ENCODE measurements around the gene MAP2K2. TPM values are rescaled to one million over a fixed set of nuclear protein-coding genes. Genes with fewer than 3 reads are reported as not detected.

The MAP2K2 gene
- total RNA-seq, 1 donor = 233 TPM

- peaks cover 1% of the 10 kb centered on the region for H3K4me1 ChIP-seq (ENCODE audit: insufficient read depth, low read length)
- H3K79me2 ChIP-seq (ENCODE audit: insufficient read depth, low read length) = peaks cover 57% of the 10 kb centered on the region
- no peak for TF ChIP-seq CTCF (IDR thresholded peaks at IDR 0.05; ENCODE audit: extremely low read depth, low read depth, low read length)
- no peaks in the 10 kb centered on the region for H3K27me3 ChIP-seq (ENCODE audit: insufficient read depth, low read length)
- H3K36me3 ChIP-seq (ENCODE audit: insufficient read depth, low read length) = peaks cover 70% of the 10 kb centered on the region
- H4K20me1 ChIP-seq (ENCODE audit: insufficient read depth, low read length) = peaks cover 45% of the 10 kb centered on the region
- H3K4me2 ChIP-seq (ENCODE audit: insufficient read depth, low read length) = no peak overlapping the region
- peak; percentile 36 for DNase-seq (ENCODE audit: insufficient read length, low spot score, missing footprints)
- no peaks in the 10 kb centered on the region for H3K9me3 ChIP-seq (ENCODE audit: low read depth, low read length)
- H2AFZ ChIP-seq (ENCODE audit: low read length) = no peak overlapping the region
- H3K4me3 ChIP-seq (ENCODE audit: insufficient read depth, low read length) = no peak overlapping the region
- H3K27ac ChIP-seq (ENCODE audit: low read depth, low read length) = no peak overlapping the region
Measured at GRCh38 chr19:4113398-4114088, 10.4 kb downstream of the MAP2K2 start.

GRCh38 chr19:4112367-4112766 is 11.6 kb downstream of the MAP2K2 start:
- H2AFZ ChIP-seq (ENCODE audit: low read length) = no peak overlapping the region
- H4K20me1 ChIP-seq (ENCODE audit: insufficient read depth, low read length) = peaks cover 34% of the 10 kb centered on the region
- no peak overlapping the region for H3K4me2 ChIP-seq (ENCODE audit: insufficient read depth, low read length)
- no peaks in the 10 kb centered on the region for H3K27me3 ChIP-seq (ENCODE audit: insufficient read depth, low read length)
- H3K4me1 ChIP-seq (ENCODE audit: insufficient read depth, low read length) = no peaks in the 10 kb centered on the region
- H3K36me3 ChIP-seq (ENCODE audit: insufficient read depth, low read length) = peaks cover 80% of the 10 kb centered on the region
- H3K4me3 ChIP-seq (ENCODE audit: insufficient read depth, low read length) = no peak overlapping the region
- no peak for TF ChIP-seq CTCF (IDR thresholded peaks at IDR 0.05; ENCODE audit: extremely low read depth, low read depth, low read length)
- no peak for DNase-seq (ENCODE audit: insufficient read length, low spot score, missing footprints)
- H3K27ac ChIP-seq (ENCODE audit: low read depth, low read length) = no peak overlapping the region
- H3K79me2 ChIP-seq (ENCODE audit: insufficient read depth, low read length) = peaks cover 46% of the 10 kb centered on the region
- H3K9me3 ChIP-seq (ENCODE audit: low read depth, low read length) = no peaks in the 10 kb centered on the region

GRCh38 chr19:4109626-4109945 is 14.3 kb downstream of the MAP2K2 start:
- no peak for TF ChIP-seq CTCF (IDR thresholded peaks at IDR 0.05; ENCODE audit: extremely low read depth, low read depth, low read length)
- Histone ChIP-seq H3K79me2 (ENCODE audit: insufficient read depth, low read length) (peaks cover 27% of the 10 kb centered on the region), H3K4me1 (ENCODE audit: insufficient read depth, low read length) (peaks cover 8% of the 10 kb centered on the region), H3K27me3 (ENCODE audit: insufficient read depth, low read length) (no peaks in the 10 kb centered on the region), H3K9me3 (ENCODE audit: low read depth, low read length) (no peaks in the 10 kb centered on the region), H3K36me3 (ENCODE audit: insufficient read depth, low read length) (peaks cover 69% of the 10 kb centered on the region), H4K20me1 (ENCODE audit: insufficient read depth, low read length) (peaks cover 28% of the 10 kb centered on the region), H3K4me3 (ENCODE audit: insufficient read depth, low read length) (no peak overlapping the region), H3K4me2 (ENCODE audit: insufficient read depth, low read length) (no peak overlapping the region), H3K27ac (ENCODE audit: low read depth, low read length) (no peak overlapping the region), H2AFZ (ENCODE audit: low read length) (no peak overlapping the region)
- DNase-seq (ENCODE audit: insufficient read length, low spot score, missing footprints) = peak; percentile 51

GRCh38 chr19:4108767-4109625 is 14.9 kb downstream of the MAP2K2 start:
- DNase-seq (ENCODE audit: insufficient read length, low spot score, missing footprints) = peak; percentile 54
- H3K9me3 ChIP-seq (ENCODE audit: low read depth, low read length) = no peaks in the 10 kb centered on the region
- no peak overlapping the region for H3K4me3 ChIP-seq (ENCODE audit: insufficient read depth, low read length)
- H3K27me3 ChIP-seq (ENCODE audit: insufficient read depth, low read length) = no peaks in the 10 kb centered on the region
- H3K4me1 ChIP-seq (ENCODE audit: insufficient read depth, low read length) = peaks cover 8% of the 10 kb centered on the region
- no peak overlapping the region for H3K27ac ChIP-seq (ENCODE audit: low read depth, low read length)
- no peak overlapping the region for H3K4me2 ChIP-seq (ENCODE audit: insufficient read depth, low read length)
- TF ChIP-seq CTCF (IDR thresholded peaks at IDR 0.05; ENCODE audit: extremely low read depth, low read depth, low read length) = no peak
- H2AFZ ChIP-seq (ENCODE audit: low read length) = no peak overlapping the region
- H3K36me3 ChIP-seq (ENCODE audit: insufficient read depth, low read length) = peaks cover 69% of the 10 kb centered on the region
- H3K79me2 ChIP-seq (ENCODE audit: insufficient read depth, low read length) = peaks cover 21% of the 10 kb centered on the region
- peaks cover 27% of the 10 kb centered on the region for H4K20me1 ChIP-seq (ENCODE audit: insufficient read depth, low read length)

Measured in osteoblast (primary cell).